ENCODE results near the gene EYS.
"Not testable (repeated sequence)": the region's sequence is repeated elsewhere in the genome, so short reads cannot be mapped to it uniquely, and the experiment has no call there.

EYS gene

DNA sequence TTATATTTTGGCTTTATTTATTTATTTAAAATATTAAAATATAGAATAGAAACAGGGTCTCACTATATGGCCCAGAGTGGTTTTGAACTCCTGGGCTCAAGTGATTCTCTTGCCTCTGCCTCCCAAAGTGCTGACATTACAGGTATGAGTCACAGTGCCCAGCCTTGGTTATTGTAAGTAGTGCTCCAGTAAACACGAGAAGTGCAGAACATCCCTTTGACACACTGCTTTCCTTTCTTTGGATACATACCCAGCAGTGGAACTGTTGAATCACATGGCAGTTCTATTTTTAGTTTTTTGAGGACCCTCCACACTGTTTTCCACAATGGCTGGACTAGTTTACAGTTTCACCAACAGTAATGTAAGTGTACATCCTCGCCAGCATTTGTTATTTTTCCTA is 1867.5 kb downstream of the EYS start:
- H3K4me1 ChIP-seq (ENCODE audit: control insufficient read depth in 2 of 2, insufficient read depth in 2 of 2, low read length in 2 of 2), result no peaks in the 10 kb centered on the region
- no peak overlapping the region for H3K27ac ChIP-seq (ENCODE audit: low read depth in 2 of 2, low read length in 2 of 2)
- no peak overlapping the region for H3K4me3 ChIP-seq (ENCODE audit: low read length in 2 of 2)
- H3K9ac ChIP-seq (ENCODE audit: low read depth in 1 of 2, low read length in 2 of 2), result no peak overlapping the region
- H3K36me3 ChIP-seq (ENCODE audit: control insufficient read depth in 2 of 2, insufficient read depth in 2 of 2, low read length in 2 of 2), result no peaks in the 10 kb centered on the region
- H3K27me3 ChIP-seq (ENCODE audit: control insufficient read depth in 2 of 2, insufficient read depth in 2 of 2, low read length in 2 of 2), result no peaks in the 10 kb centered on the region
- no peaks in the 10 kb centered on the region for H3K9me3 ChIP-seq (ENCODE audit: control insufficient read depth in 2 of 2, low read length in 2 of 2)

GRCh38 chr6:63828678-63829077 is 1878.3 kb downstream of the EYS start:
- not testable (repeated sequence) for H3K36me3 ChIP-seq (ENCODE audit: control insufficient read depth in 2 of 2, insufficient read depth in 2 of 2, low read length in 2 of 2); H3K4me3 ChIP-seq (ENCODE audit: low read length in 2 of 2); H3K27me3 ChIP-seq (ENCODE audit: control insufficient read depth in 2 of 2, insufficient read depth in 2 of 2, low read length in 2 of 2); H3K27ac ChIP-seq (ENCODE audit: low read depth in 2 of 2, low read length in 2 of 2); H3K9me3 ChIP-seq (ENCODE audit: control insufficient read depth in 2 of 2, low read length in 2 of 2); H3K9ac ChIP-seq (ENCODE audit: low read depth in 1 of 2, low read length in 2 of 2); H3K4me1 ChIP-seq (ENCODE audit: control insufficient read depth in 2 of 2, insufficient read depth in 2 of 2, low read length in 2 of 2)

- no peaks in the 10 kb centered on the region for H3K27me3 ChIP-seq (ENCODE audit: control insufficient read depth in 2 of 2, insufficient read depth in 2 of 2, low read length in 2 of 2)
Observed at GRCh38 chr6:63824722-63825121, 1882.3 kb downstream of the EYS start.

DNA sequence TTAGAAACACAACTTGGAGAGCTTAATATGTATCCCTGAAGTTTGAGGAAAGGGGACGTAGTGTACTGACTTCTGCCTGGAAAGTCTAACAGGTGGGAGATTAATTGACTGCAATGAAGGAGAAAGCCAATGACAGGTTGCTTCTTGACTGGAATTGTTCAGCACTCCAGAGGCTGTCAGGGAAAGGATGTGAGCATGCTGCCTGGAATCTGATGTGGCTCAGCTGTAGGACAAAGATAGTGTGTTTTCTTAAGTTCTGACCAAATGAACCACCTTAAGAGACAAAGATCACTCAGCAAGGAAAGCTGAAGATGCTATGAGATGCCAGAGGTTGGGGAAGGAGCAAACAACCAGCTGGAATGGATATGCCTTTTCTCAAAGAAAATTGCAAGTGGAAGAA is 1885.6 kb downstream of the EYS start:
- no peaks in the 10 kb centered on the region for H3K27me3 ChIP-seq (ENCODE audit: control insufficient read depth in 2 of 2, insufficient read depth in 2 of 2, low read length in 2 of 2)
- no peak overlapping the region for H3K4me3 ChIP-seq (ENCODE audit: low read length in 2 of 2)
- H3K4me1 ChIP-seq (ENCODE audit: control insufficient read depth in 2 of 2, insufficient read depth in 2 of 2, low read length in 2 of 2), result no peaks in the 10 kb centered on the region
- no peaks in the 10 kb centered on the region for H3K9me3 ChIP-seq (ENCODE audit: control insufficient read depth in 2 of 2, low read length in 2 of 2)
- H3K27ac ChIP-seq (ENCODE audit: low read depth in 2 of 2, low read length in 2 of 2), result no peak overlapping the region
- H3K9ac ChIP-seq (ENCODE audit: low read depth in 1 of 2, low read length in 2 of 2), result no peak overlapping the region
- H3K36me3 ChIP-seq (ENCODE audit: control insufficient read depth in 2 of 2, insufficient read depth in 2 of 2, low read length in 2 of 2), result no peaks in the 10 kb centered on the region

More at GRCh38 chr6:63824722-63825121, 1882.3 kb downstream of the EYS start:
- no peaks in the 10 kb centered on the region for H3K4me1 ChIP-seq (ENCODE audit: control insufficient read depth in 2 of 2, insufficient read depth in 2 of 2, low read length in 2 of 2)
- H3K9ac ChIP-seq (ENCODE audit: low read depth in 1 of 2, low read length in 2 of 2), result no peak overlapping the region
- no peak overlapping the region for H3K27ac ChIP-seq (ENCODE audit: low read depth in 2 of 2, low read length in 2 of 2)
- H3K4me3 ChIP-seq (ENCODE audit: low read length in 2 of 2), result no peak overlapping the region
- H3K36me3 ChIP-seq (ENCODE audit: control insufficient read depth in 2 of 2, insufficient read depth in 2 of 2, low read length in 2 of 2), result no peaks in the 10 kb centered on the region
- no peaks in the 10 kb centered on the region for H3K9me3 ChIP-seq (ENCODE audit: control insufficient read depth in 2 of 2, low read length in 2 of 2)

DNA sequence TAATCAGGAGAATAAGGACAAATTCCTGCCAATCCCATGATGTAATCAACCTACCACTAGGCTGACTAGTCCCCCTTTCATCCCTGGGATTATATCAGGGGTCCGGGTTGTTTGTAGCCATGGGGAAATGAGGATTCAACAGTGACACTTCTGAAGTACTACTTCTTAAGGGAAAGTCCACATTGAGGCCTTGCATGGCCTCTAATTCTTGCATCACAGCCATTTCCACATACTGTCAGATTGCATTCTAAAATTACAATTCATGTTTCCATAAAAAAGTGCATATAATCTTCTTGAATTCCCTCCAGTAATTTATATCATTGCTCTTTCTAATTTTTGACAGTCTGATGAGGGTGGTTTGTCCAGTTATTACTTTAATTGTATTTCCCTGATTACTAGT is 1887.2 kb downstream of the EYS start:
- no peak overlapping the region for H3K27ac ChIP-seq (ENCODE audit: low read depth in 2 of 2, low read length in 2 of 2)
- no peaks in the 10 kb centered on the region for H3K9me3 ChIP-seq (ENCODE audit: control insufficient read depth in 2 of 2, low read length in 2 of 2)

GRCh38 chr6:63817492-63818050 is 1889.5 kb downstream of the EYS start:
- Histone ChIP-seq H3K27me3 (ENCODE audit: control insufficient read depth in 2 of 2, insufficient read depth in 2 of 2, low read length in 2 of 2) (no peaks in the 10 kb centered on the region), H3K9me3 (ENCODE audit: control insufficient read depth in 2 of 2, low read length in 2 of 2) (no peaks in the 10 kb centered on the region), H3K4me3 (ENCODE audit: low read length in 2 of 2) (no peak overlapping the region), H3K4me1 (ENCODE audit: control insufficient read depth in 2 of 2, insufficient read depth in 2 of 2, low read length in 2 of 2) (no peaks in the 10 kb centered on the region), H3K9ac (ENCODE audit: low read depth in 1 of 2, low read length in 2 of 2) (no peak overlapping the region), H3K27ac (ENCODE audit: low read depth in 2 of 2, low read length in 2 of 2) (no peak overlapping the region), H3K36me3 (ENCODE audit: control insufficient read depth in 2 of 2, insufficient read depth in 2 of 2, low read length in 2 of 2) (no peaks in the 10 kb centered on the region)

More for the DNA sequence above, 1887.2 kb downstream of the EYS start:
- Histone ChIP-seq H3K9ac (ENCODE audit: low read depth in 1 of 2, low read length in 2 of 2) (no peak overlapping the region), H3K4me3 (ENCODE audit: low read length in 2 of 2) (no peak overlapping the region), H3K4me1 (ENCODE audit: control insufficient read depth in 2 of 2, insufficient read depth in 2 of 2, low read length in 2 of 2) (no peaks in the 10 kb centered on the region), H3K27me3 (ENCODE audit: control insufficient read depth in 2 of 2, insufficient read depth in 2 of 2, low read length in 2 of 2) (no peaks in the 10 kb centered on the region), H3K36me3 (ENCODE audit: control insufficient read depth in 2 of 2, insufficient read depth in 2 of 2, low read length in 2 of 2) (no peaks in the 10 kb centered on the region)

DNA sequence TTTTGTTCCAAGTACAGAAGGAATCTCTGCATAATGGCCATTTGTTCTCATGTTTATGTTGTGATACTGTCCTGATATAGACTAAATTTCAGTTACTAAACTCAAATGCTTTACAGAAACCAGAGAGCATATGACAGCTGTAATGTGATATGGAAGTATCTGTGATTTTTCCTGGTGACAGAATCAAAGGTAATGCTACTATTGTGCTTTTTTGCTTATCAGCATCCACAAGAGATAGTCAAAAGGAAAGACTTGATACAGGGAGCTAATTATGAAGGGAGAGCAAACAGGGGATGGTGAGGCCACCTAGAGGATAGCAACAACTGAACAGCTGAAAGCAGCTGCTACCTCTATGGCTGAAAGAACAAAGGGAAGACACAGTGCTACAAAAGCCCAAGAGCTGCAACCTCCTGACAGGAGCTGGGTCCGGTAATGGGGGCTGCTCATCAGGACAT is 1890.0 kb downstream of the EYS start:
- no peaks in the 10 kb centered on the region for H3K4me1 ChIP-seq (ENCODE audit: control insufficient read depth in 2 of 2, insufficient read depth in 2 of 2, low read length in 2 of 2)
- no peak overlapping the region for H3K9ac ChIP-seq (ENCODE audit: low read depth in 1 of 2, low read length in 2 of 2)
- no peak overlapping the region for H3K4me3 ChIP-seq (ENCODE audit: low read length in 2 of 2)
- H3K27me3 ChIP-seq (ENCODE audit: control insufficient read depth in 2 of 2, insufficient read depth in 2 of 2, low read length in 2 of 2), result no peaks in the 10 kb centered on the region
- no peaks in the 10 kb centered on the region for H3K9me3 ChIP-seq (ENCODE audit: control insufficient read depth in 2 of 2, low read length in 2 of 2)
- H3K36me3 ChIP-seq (ENCODE audit: control insufficient read depth in 2 of 2, insufficient read depth in 2 of 2, low read length in 2 of 2), result no peaks in the 10 kb centered on the region
- H3K27ac ChIP-seq (ENCODE audit: low read depth in 2 of 2, low read length in 2 of 2), result no peak overlapping the region

DNA sequence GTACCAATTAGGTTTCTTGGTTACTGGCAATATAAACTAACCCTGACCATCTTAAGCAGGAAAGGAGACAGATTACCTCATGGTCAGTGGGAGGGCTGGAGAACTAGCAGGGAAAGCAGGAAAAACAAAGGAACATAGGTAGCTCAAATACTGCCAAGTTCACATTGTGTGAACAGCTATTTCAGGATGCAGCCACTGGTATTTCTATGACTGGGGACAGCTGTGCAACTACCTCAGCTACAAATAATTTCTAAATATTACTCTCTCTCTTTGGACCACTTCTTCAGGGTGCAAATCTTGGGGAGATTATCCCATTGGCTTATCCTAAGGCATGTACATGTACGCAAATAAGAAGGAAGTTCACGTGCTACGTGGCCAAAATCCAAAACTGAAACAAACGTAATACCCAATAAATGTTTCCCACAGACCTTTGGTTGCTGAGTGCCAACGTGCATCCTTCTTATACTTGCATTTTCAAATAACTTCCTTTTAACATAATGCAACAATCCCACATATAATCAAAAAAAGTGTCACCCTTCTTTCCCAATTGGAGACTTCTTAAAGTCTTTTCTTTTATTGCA is 1890.5 kb downstream of the EYS start:
- H3K27me3 ChIP-seq (ENCODE audit: control insufficient read depth in 2 of 2, insufficient read depth in 2 of 2, low read length in 2 of 2), result no peaks in the 10 kb centered on the region

GRCh38 chr6:63814459-63814858 is 1892.6 kb downstream of the EYS start:
- no peaks in the 10 kb centered on the region for H3K36me3 ChIP-seq (ENCODE audit: control insufficient read depth in 2 of 2, insufficient read depth in 2 of 2, low read length in 2 of 2)

More for the DNA sequence above, 1890.5 kb downstream of the EYS start:
- Histone ChIP-seq H3K9ac (ENCODE audit: low read depth in 1 of 2, low read length in 2 of 2) (no peak overlapping the region), H3K4me3 (ENCODE audit: low read length in 2 of 2) (no peak overlapping the region), H3K36me3 (ENCODE audit: control insufficient read depth in 2 of 2, insufficient read depth in 2 of 2, low read length in 2 of 2) (no peaks in the 10 kb centered on the region), H3K9me3 (ENCODE audit: control insufficient read depth in 2 of 2, low read length in 2 of 2) (no peaks in the 10 kb centered on the region), H3K27ac (ENCODE audit: low read depth in 2 of 2, low read length in 2 of 2) (no peak overlapping the region), H3K4me1 (ENCODE audit: control insufficient read depth in 2 of 2, insufficient read depth in 2 of 2, low read length in 2 of 2) (no peaks in the 10 kb centered on the region)

GRCh38 chr6:63813566-63814120 is 1893.4 kb downstream of the EYS start:
- no peaks in the 10 kb centered on the region for H3K9me3 ChIP-seq (ENCODE audit: control insufficient read depth in 2 of 2, low read length in 2 of 2)
- H3K4me3 ChIP-seq (ENCODE audit: low read length in 2 of 2), result no peak overlapping the region
- H3K9ac ChIP-seq (ENCODE audit: low read depth in 1 of 2, low read length in 2 of 2), result no peak overlapping the region
- no peaks in the 10 kb centered on the region for H3K4me1 ChIP-seq (ENCODE audit: control insufficient read depth in 2 of 2, insufficient read depth in 2 of 2, low read length in 2 of 2)
- H3K27ac ChIP-seq (ENCODE audit: low read depth in 2 of 2, low read length in 2 of 2), result no peak overlapping the region
- H3K36me3 ChIP-seq (ENCODE audit: control insufficient read depth in 2 of 2, insufficient read depth in 2 of 2, low read length in 2 of 2), result no peaks in the 10 kb centered on the region
- no peaks in the 10 kb centered on the region for H3K27me3 ChIP-seq (ENCODE audit: control insufficient read depth in 2 of 2, insufficient read depth in 2 of 2, low read length in 2 of 2)

More at GRCh38 chr6:63814459-63814858, 1892.6 kb downstream of the EYS start:
- Histone ChIP-seq H3K4me3 (ENCODE audit: low read length in 2 of 2) (no peak overlapping the region), H3K27me3 (ENCODE audit: control insufficient read depth in 2 of 2, insufficient read depth in 2 of 2, low read length in 2 of 2) (no peaks in the 10 kb centered on the region), H3K4me1 (ENCODE audit: control insufficient read depth in 2 of 2, insufficient read depth in 2 of 2, low read length in 2 of 2) (no peaks in the 10 kb centered on the region), H3K27ac (ENCODE audit: low read depth in 2 of 2, low read length in 2 of 2) (no peak overlapping the region), H3K9me3 (ENCODE audit: control insufficient read depth in 2 of 2, low read length in 2 of 2) (no peaks in the 10 kb centered on the region), H3K9ac (ENCODE audit: low read depth in 1 of 2, low read length in 2 of 2) (no peak overlapping the region)
